NK-92 (cell line): ENCODE data around the gene ACTL7B.
"Not testable (repeated sequence)": the region's sequence is repeated elsewhere in the genome, so short reads cannot be mapped to it uniquely, and the experiment has no call there.

Experiments used
- DNase-seq: peaks from one replicate; lab custom pipeline; 2025; ENCODE audit not compliant: unreplicated experiment; lab: John Stamatoyannopoulos, UW

Gene ACTL7B

DNA sequence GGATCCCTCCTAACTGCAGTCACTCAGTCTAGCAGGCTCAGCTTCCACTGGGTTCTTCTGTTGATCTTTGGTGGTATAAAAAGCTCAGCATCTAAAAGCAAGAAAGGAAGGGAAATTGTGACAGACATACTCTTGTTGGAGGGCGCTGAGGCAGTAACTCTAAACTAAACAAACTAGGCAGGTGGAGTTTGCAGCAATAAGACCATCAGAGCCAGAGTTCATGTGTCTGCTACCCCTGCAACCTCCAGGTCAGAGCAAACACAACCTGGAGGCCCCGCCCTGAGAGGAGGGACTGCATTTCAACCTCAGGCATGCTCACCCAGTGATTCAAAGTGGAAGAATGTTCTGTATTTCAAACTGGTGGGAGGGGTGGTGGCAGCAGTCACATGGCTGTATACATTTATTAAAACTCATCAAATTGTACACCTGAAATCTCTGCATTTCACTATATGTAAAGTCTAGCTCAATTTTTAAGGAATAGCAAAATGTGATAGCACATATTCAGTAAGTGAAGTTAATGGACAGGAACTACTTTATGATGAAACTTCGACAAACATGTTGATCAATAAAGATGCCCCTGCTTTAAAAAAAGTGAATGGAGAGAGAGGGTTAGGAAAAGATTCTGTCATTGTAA is 13.4 kb upstream of the ACTL7B start:
- DNase-seq = no peak

DNA sequence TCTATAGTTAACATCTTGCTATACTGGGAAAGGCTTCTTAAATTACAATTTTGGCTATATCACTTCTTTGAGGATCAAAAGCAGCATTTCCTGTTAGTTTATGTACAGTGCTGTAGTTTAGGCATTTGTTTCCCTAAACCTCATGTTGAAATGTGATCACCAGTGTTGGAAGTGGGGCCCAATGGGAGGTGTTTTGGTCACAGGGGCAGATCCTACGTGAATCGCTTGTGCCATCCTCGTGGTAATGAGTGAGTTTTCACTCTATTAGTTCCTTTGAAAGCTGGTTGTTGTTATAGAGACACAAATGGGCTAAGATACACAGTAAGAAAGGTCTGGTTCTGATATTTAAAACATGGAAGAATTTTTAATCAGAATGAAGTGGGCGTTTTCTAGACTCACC is 12.0 kb upstream of the ACTL7B start:
- DNase-seq = no peak

DNA sequence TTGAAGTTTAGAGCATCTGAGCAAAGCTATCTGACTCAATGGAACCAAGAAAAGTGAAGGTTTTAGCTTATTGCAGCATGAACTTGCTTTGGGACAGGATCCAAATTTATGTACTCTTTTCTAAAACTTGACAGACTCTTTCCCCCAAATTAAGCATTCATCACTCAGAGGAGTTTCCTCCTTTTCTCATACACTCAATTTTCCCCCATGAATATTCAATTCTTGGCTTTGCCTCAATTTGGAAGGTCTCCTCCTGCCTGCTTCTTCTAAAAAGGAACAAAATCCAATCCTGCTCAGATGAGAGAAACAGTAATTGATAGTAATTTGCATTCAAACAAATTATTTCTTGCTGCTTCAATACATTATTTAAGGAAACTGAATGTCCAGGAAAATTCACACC is 11.3 kb upstream of the ACTL7B start:
- no peak for DNase-seq

DNA sequence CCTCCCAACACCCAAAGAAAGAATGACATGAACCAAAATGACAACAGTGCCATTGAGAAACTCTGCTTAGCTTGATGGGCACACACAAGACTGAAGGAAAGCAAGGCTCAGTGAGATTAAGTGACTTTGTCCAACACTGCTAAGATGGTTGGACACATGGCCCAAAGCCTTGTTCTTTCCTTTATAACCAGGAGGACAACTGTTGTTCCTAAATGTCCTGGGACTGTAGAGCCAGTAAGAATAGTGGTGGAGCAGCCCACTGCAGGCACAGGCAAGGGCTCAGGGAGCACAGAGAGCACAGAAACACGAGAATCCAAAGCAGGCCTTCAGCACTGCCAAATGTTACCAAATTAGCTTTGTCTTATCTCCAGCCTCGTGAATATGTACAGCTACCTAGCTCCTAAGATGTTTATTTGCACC is 10.2 kb upstream of the ACTL7B start:
- DNase-seq = no peak

- no peak for DNase-seq
Measured at GRCh38 chr9:108865037-108865436, 9.3 kb upstream of the ACTL7B start.

- no peak for DNase-seq
Measured at GRCh38 chr9:108864446-108864845, 8.7 kb upstream of the ACTL7B start.

DNA sequence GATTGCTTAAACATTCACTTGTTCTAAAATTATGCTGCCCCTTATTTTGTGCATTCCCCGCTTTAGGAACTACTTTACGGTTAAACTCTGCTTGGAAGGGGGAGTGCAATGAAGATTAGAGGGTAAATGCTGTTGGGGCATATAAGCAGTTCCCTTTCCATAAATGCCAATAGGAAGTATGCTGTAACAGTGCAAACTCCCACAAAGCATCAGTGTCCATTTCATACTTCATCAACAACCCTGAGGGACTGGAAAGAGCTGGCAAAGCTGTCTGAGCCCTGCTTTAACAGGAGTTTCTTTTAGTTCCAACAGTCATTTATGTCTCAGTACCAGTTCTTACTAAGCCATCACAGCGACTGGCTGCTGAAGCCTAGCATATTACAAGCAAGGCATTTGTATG is 8.1 kb upstream of the ACTL7B start:
- DNase-seq = no peak

DNA sequence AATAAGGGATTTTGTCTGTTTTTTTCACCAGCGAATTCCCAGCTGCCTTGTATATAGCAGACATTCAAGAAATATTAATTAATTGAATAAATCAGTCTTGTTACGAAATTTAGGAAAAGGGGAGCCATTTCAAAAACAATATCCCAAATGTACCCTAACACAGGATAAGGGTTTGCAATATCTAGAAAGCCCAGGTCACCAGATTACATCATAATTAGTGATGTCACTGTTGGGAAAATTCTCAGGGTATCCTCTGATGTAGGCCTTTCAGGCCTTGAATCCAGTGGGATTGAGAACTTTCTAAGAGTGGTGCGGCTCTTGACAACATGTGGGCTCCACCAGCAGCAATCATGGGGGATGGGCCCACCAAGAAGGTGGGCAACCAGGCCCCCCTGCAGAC is 6.2 kb upstream of the ACTL7B start, which contains the start of gene ACTL7A:
ACTL7A (plus strand) TSS at position 270 of the 400 bp plus-strand sequence; CDS start at position 327, 57 bp downstream.
- no peak for DNase-seq

- no peak for DNase-seq
Measured at GRCh38 chr9:108861464-108861863, 5.7 kb upstream of the ACTL7B start.

DNA sequence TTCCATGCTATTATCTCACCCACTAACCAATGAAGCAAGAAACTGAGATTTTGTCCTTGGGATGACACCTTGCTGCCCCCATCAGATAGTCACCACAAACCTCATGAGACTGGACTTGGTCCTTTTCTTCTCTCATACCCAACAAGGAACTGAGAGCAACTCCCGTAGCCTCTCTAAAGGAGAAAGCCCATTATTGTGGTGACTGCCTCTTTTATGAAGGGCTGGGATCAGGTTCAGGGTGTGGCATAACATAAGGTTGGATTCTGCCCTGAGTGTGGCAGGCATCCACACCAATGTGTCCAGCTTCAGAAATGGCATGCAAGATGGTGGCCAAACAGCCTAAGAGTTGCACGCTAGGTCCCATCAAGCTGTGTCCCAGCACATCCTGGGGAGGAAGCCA is 5.0 kb upstream of the ACTL7B start:
- no peak for DNase-seq

GRCh38 chr9:108860354-108860753 is 4.6 kb upstream of the ACTL7B start:
- no peak for DNase-seq

DNA sequence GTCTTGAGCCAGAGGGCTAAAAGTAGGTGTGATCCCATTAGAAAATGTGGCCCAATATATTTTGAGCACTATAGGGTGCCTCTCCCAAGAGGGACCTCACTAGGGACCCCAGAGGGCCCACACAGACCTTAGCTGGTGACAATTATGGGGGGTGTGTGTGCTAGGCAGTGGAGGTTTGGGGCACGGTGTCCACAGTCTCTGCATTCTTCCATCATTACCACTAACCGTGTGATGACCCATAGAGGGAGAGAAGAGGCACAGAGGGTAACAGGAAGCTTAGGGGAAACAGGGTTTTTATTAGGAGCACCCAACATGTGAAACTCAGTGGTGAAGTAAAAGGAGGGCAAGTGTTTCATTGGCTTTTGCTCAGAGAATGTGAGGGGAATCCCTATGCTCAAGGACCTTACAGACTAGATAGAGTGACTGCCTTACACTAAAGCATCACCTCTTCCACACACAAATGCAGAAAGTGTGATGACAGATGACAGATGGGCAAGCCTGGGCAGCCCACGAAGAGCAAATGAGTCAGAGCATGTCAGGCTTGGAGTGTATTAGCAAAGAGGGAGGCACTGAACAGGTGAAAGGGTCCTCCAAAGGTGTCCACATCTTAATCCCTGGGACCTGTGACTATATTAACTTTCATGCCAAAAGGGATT is 3.8 kb upstream of the ACTL7B start:
- no peak for DNase-seq

- DNase-seq = no peak
Measured at GRCh38 chr9:108857572-108857971, 1.8 kb upstream of the ACTL7B start.

- no peak for DNase-seq
Measured at GRCh38 chr9:108855529-108855886, 278 bp downstream of the ACTL7B start.

DNA sequence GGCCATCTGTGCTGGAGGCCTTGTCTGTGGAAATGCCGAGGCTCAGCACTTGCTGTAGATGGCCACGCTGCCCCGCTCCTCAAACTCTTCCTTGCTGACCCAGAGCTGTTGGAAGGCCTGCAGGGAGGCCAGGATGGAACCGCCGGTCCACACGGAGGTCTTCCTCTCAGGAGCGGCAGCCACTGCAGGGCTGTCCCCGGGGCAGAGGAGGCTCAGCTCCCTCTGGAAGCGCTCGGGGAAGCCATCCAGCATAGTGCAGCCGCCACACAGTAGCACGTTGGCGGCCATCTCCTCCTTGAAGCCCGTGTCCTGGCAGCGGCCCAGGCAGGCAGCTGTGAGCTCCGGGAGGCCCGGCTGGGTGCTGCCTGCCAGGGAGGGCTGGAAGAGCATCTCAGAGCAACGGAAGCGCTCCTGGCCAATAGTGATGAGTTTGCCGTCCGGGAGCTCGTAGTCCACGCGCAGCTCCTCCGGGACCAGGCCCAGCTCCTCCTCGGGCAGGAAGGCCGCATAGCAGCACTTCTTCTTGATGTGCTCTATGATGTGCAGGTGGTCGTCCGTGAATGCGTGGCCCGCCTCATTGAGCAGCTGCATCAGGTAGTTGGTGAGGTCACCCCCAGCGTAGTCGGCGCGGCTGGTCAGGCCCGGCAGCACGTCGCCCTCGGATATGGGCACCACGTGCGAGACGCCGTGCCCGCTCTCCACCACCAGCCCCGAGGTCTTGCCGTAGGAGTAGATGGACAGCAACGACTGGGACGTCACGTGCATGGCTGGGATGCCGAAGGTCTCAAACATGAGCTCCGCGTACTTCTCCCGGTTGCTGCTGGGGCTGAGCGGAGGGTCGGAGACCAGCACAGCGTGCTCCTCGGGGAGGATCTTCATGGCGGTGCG is 901 bp downstream of the ACTL7B start:
- DNase-seq = no peak

GRCh38 chr9:108854094-108854493 is 1.7 kb downstream of the ACTL7B start:
- no peak for DNase-seq

GRCh38 chr9:108852079-108852478 is 3.7 kb downstream of the ACTL7B start:
- DNase-seq = no peak

DNA sequence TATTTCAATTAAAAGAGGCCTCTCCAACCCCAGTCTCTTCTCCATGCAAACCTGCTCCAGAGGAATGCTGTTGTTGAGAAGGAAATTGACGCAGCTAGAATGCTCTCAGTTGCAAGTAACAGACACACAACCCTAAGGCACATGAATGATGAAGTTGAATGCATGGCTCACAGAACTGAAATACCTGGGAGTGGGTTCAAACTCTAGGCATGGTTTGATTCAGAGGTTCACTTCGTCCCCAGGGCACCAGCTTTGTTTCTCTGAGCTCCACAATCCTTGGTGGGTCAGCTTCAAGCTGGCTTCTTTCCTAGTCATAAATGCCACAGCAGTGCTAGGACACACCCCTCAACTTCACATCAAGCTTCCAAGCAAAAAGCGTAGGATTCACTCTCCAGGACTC is 4.6 kb downstream of the ACTL7B start:
- no peak for DNase-seq

- DNase-seq = no peak
Measured at GRCh38 chr9:108850293-108850897, 5.4 kb downstream of the ACTL7B start.

- not testable (repeated sequence) for DNase-seq
Measured at GRCh38 chr9:108848296-108848695, 7.5 kb downstream of the ACTL7B start.

GRCh38 chr9:108845947-108846346 is 9.8 kb downstream of the ACTL7B start:
- no peak for DNase-seq

DNA sequence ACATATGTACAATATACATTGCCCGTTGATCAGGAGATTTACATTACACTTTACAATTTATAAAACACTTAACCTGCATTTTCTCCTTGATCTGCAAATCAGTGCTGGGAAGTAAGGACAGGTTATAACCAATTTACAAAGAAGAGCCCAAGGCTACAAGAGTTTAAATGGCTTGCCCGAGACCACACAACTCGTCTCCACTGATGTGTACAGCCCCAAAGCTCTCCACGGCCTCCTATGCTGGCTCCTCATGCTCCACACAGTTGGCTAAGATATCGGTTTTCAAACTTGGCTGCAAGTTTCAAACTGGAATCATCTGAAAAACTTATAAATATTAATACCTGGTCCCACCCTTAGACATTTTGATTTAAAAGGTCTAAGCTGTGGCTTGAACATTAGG is 10.3 kb downstream of the ACTL7B start:
- no peak for DNase-seq
